ENCODE measurements around the gene GABRP.

Gene GABRP

GRCh38 chr5:170738840-170739239, 44.7 kb upstream of the GABRP start:
- Histone ChIP-seq H3K79me2 (ENCODE audit: insufficient read depth, low read length) (no peaks in the 10 kb centered on the region), H3K9me3 (ENCODE audit: insufficient read depth, low read depth, low read length) (no peaks in the 10 kb centered on the region), H3K4me1 (ENCODE audit: insufficient read depth, low read length, poor library complexity, severe bottlenecking) (no peaks in the 10 kb centered on the region), H3K9me2 (replicated peaks; ENCODE audit: low read depth, low read length) (no peaks in the 10 kb centered on the region), H3K27me3 (ENCODE audit: insufficient read depth, low read length, poor library complexity, severe bottlenecking) (no peaks in the 10 kb centered on the region), H3K9ac (ENCODE audit: low read depth, low read length, poor library complexity, severe bottlenecking) (no peak overlapping the region), H3F3A (ENCODE audit: low read depth) (no peaks in the 10 kb centered on the region), H4K20me1 (ENCODE audit: insufficient read depth, low read length, poor library complexity, severe bottlenecking) (no peaks in the 10 kb centered on the region), H3K4me2 (ENCODE audit: low read depth, low read length, poor library complexity, severe bottlenecking) (no peak overlapping the region), H3K36me3 (ENCODE audit: insufficient read depth, low read length) (no peaks in the 10 kb centered on the region), H3K4me3 (ENCODE audit: low read length, poor library complexity, severe bottlenecking) (no peak overlapping the region), H2AFZ (ENCODE audit: low read length) (no peak overlapping the region)
- TF ChIP-seq EZH2phosphoT487 (IDR thresholded peaks at IDR 0.05; ENCODE audit: borderline replicate concordance) (no peak), CTCF (conservative IDR thresholded peaks at IDR 0.05; ENCODE audit: low read length) (no peak)

GRCh38 chr5:170739446-170739845, 44.1 kb upstream of the GABRP start:
- TF ChIP-seq CTCF (conservative IDR thresholded peaks at IDR 0.05; ENCODE audit: low read length) (no peak), EZH2phosphoT487 (IDR thresholded peaks at IDR 0.05; ENCODE audit: borderline replicate concordance) (no peak)
- no peaks in the 10 kb centered on the region for H3F3A ChIP-seq (ENCODE audit: low read depth)
- no peaks in the 10 kb centered on the region for H3K4me1 ChIP-seq (ENCODE audit: insufficient read depth, low read length, poor library complexity, severe bottlenecking)
- H3K4me3 ChIP-seq (ENCODE audit: low read length, poor library complexity, severe bottlenecking), result no peak overlapping the region
- H3K9me2 ChIP-seq (replicated peaks; ENCODE audit: low read depth, low read length), result no peaks in the 10 kb centered on the region
- no peaks in the 10 kb centered on the region for H3K27me3 ChIP-seq (ENCODE audit: insufficient read depth, low read length, poor library complexity, severe bottlenecking)
- no peak overlapping the region for H3K4me2 ChIP-seq (ENCODE audit: low read depth, low read length, poor library complexity, severe bottlenecking)
- H3K9ac ChIP-seq (ENCODE audit: low read depth, low read length, poor library complexity, severe bottlenecking), result no peak overlapping the region
- no peaks in the 10 kb centered on the region for H4K20me1 ChIP-seq (ENCODE audit: insufficient read depth, low read length, poor library complexity, severe bottlenecking)
- no peak overlapping the region for H2AFZ ChIP-seq (ENCODE audit: low read length)
- no peaks in the 10 kb centered on the region for H3K79me2 ChIP-seq (ENCODE audit: insufficient read depth, low read length)
- H3K9me3 ChIP-seq (ENCODE audit: insufficient read depth, low read depth, low read length), result no peaks in the 10 kb centered on the region
- H3K36me3 ChIP-seq (ENCODE audit: insufficient read depth, low read length), result no peaks in the 10 kb centered on the region

GRCh38 chr5:170740551-170741205, 42.8 kb upstream of the GABRP start:
- Histone ChIP-seq H3K4me1 (ENCODE audit: insufficient read depth, low read length, poor library complexity, severe bottlenecking) (no peaks in the 10 kb centered on the region), H3F3A (ENCODE audit: low read depth) (no peaks in the 10 kb centered on the region), H3K9me2 (replicated peaks; ENCODE audit: low read depth, low read length) (no peaks in the 10 kb centered on the region), H3K9ac (ENCODE audit: low read depth, low read length, poor library complexity, severe bottlenecking) (no peak overlapping the region), H3K79me2 (ENCODE audit: insufficient read depth, low read length) (no peaks in the 10 kb centered on the region), H4K20me1 (ENCODE audit: insufficient read depth, low read length, poor library complexity, severe bottlenecking) (no peaks in the 10 kb centered on the region), H3K27me3 (ENCODE audit: insufficient read depth, low read length, poor library complexity, severe bottlenecking) (no peaks in the 10 kb centered on the region), H3K9me3 (ENCODE audit: insufficient read depth, low read depth, low read length) (no peaks in the 10 kb centered on the region), H2AFZ (ENCODE audit: low read length) (no peak overlapping the region), H3K4me3 (ENCODE audit: low read length, poor library complexity, severe bottlenecking) (no peak overlapping the region), H3K36me3 (ENCODE audit: insufficient read depth, low read length) (no peaks in the 10 kb centered on the region), H3K4me2 (ENCODE audit: low read depth, low read length, poor library complexity, severe bottlenecking) (no peak overlapping the region)
- no peak for TF ChIP-seq EZH2phosphoT487 (IDR thresholded peaks at IDR 0.05; ENCODE audit: borderline replicate concordance)
- no peak for TF ChIP-seq CTCF (conservative IDR thresholded peaks at IDR 0.05; ENCODE audit: low read length)

Measured in Loucy (cell line).